Gastroesophageal sphincter (tissue), 3 donors: ENCODE data around the gene CLASP1.

Experiments used
- POLR2AphosphoS5 ChIP-seq: sonication (generic); formaldehyde crosslinking; IDR thresholded peaks from one replicate; pipeline ENCODE4 v1.6.1; 2017; ENCODE audit warnings: antibody characterized with exemption
- TF ChIP-seq, protein P1 (sequence below), 4 experiments: fragments of 200-600 bp in 2 of 4; fragments of 450-650 bp in 2 of 4; sonication (generic) in 1 of 4; IDR thresholded peaks; one replicate each; pipeline ENCODE4 v1.5.1; 2017 to 2019; ENCODE audit warnings: antibody characterized with exemption in 4 of 4, mild to moderate bottlenecking in 2 of 4, moderate library complexity in 2 of 4

DNA sequence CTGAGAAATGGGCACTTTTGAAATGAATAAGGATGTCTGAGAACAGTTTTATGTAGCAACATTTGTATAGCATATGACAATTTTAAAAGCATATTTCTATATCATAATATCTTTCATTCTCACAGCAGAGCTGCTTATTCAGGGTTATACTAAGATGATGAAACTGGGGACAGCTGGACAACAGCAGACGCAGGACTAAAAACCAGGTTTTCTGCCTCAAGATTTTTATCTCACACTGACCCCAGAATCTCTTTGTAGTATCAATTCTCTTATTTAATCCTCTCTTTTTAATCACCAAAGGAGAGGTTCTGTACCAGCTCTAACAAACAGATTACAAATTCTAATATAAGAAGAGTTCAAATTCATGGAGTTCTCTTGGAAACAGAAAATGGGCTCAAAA is 290.1 kb downstream of the CLASP1 start:
- TF ChIP-seq POLR2AphosphoS5 = no peak
- TF ChIP-seq, protein P1, sequence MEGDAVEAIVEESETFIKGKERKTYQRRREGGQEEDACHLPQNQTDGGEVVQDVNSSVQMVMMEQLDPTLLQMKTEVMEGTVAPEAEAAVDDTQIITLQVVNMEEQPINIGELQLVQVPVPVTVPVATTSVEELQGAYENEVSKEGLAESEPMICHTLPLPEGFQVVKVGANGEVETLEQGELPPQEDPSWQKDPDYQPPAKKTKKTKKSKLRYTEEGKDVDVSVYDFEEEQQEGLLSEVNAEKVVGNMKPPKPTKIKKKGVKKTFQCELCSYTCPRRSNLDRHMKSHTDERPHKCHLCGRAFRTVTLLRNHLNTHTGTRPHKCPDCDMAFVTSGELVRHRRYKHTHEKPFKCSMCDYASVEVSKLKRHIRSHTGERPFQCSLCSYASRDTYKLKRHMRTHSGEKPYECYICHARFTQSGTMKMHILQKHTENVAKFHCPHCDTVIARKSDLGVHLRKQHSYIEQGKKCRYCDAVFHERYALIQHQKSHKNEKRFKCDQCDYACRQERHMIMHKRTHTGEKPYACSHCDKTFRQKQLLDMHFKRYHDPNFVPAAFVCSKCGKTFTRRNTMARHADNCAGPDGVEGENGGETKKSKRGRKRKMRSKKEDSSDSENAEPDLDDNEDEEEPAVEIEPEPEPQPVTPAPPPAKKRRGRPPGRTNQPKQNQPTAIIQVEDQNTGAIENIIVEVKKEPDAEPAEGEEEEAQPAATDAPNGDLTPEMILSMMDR (IDR thresholded peaks at IDR 0.05) = no peak
